IPS-18a (cell line): Measurements from ENCODE around the gene WSCD1.

Experiments
- H3K27ac ChIP-seq: one replicate; pipeline ENCODE4 v1.5.1; 2013; ENCODE audit warnings: low read length
- H3K27me3 ChIP-seq: one replicate; pipeline ENCODE4 v1.6.1; 2013; ENCODE audit warnings: mild to moderate bottlenecking, low read length; ENCODE audit not compliant: control insufficient read depth, insufficient read depth
- H3K36me3 ChIP-seq: one replicate; pipeline ENCODE4 v1.6.1; 2013; ENCODE audit warnings: low read depth, low read length; ENCODE audit not compliant: control insufficient read depth
- H3K4me1 ChIP-seq: one replicate; pipeline ENCODE4 v1.6.1; 2013; ENCODE audit warnings: low read depth, low read length; ENCODE audit not compliant: control insufficient read depth
- H3K4me3 ChIP-seq: one replicate; pipeline ENCODE4 v1.5.1; 2013; ENCODE audit warnings: low read length
- H3K9ac ChIP-seq: one replicate; pipeline ENCODE4 v1.6.1; 2013; ENCODE audit warnings: mild to moderate bottlenecking, low read length, moderate library complexity
- H3K9me3 ChIP-seq: one replicate; pipeline ENCODE4 v1.6.1; 2013; ENCODE audit warnings: low read depth, low read length; ENCODE audit not compliant: control insufficient read depth

The WSCD1 gene

GRCh38 chr17:6044261-6044660, 25.9 kb upstream of the WSCD1 start:
- Histone ChIP-seq H3K9ac (no peak overlapping the region), H3K36me3 (no peaks in the 10 kb centered on the region), H3K27ac (no peak overlapping the region), H3K4me1 (no peaks in the 10 kb centered on the region), H3K27me3 (no peaks in the 10 kb centered on the region), H3K4me3 (no peak overlapping the region), H3K9me3 (no peaks in the 10 kb centered on the region)

- Histone ChIP-seq H3K4me3 (no peak overlapping the region), H3K27ac (no peak overlapping the region), H3K36me3 (no peaks in the 10 kb centered on the region), H3K9me3 (no peaks in the 10 kb centered on the region), H3K9ac (no peak overlapping the region), H3K4me1 (no peaks in the 10 kb centered on the region), H3K27me3 (no peaks in the 10 kb centered on the region)
These were observed 24.4 kb upstream of the WSCD1 start for GRCh38 chr17:6045621-6046357.

- Histone ChIP-seq H3K9me3 (no peaks in the 10 kb centered on the region), H3K4me3 (no peak overlapping the region), H3K27me3 (no peaks in the 10 kb centered on the region), H3K27ac (no peak overlapping the region), H3K4me1 (no peaks in the 10 kb centered on the region), H3K9ac (no peak overlapping the region), H3K36me3 (no peaks in the 10 kb centered on the region)
These were observed 23.7 kb upstream of the WSCD1 start for GRCh38 chr17:6046431-6046830.

- H3K4me1 ChIP-seq, result no peaks in the 10 kb centered on the region
- H3K9me3 ChIP-seq, result no peaks in the 10 kb centered on the region
- no peak overlapping the region for H3K9ac ChIP-seq
- no peaks in the 10 kb centered on the region for H3K27me3 ChIP-seq
- no peak overlapping the region for H3K27ac ChIP-seq
- no peak overlapping the region for H3K4me3 ChIP-seq
- H3K36me3 ChIP-seq, result no peaks in the 10 kb centered on the region
These were observed 23.2 kb upstream of the WSCD1 start for GRCh38 chr17:6046931-6047330.

- Histone ChIP-seq H3K27me3 (no peaks in the 10 kb centered on the region), H3K9me3 (no peaks in the 10 kb centered on the region), H3K36me3 (no peaks in the 10 kb centered on the region), H3K4me1 (no peaks in the 10 kb centered on the region), H3K4me3 (no peak overlapping the region), H3K27ac (no peak overlapping the region), H3K9ac (no peak overlapping the region)
These were observed 22.2 kb upstream of the WSCD1 start for GRCh38 chr17:6047966-6048365.

- H3K27ac ChIP-seq, result no peak overlapping the region
- H3K9me3 ChIP-seq, result no peaks in the 10 kb centered on the region
- no peak overlapping the region for H3K4me3 ChIP-seq
- H3K9ac ChIP-seq, result no peak overlapping the region
- no peaks in the 10 kb centered on the region for H3K36me3 ChIP-seq
- no peaks in the 10 kb centered on the region for H3K27me3 ChIP-seq
- H3K4me1 ChIP-seq, result no peaks in the 10 kb centered on the region
These were observed 21.7 kb upstream of the WSCD1 start for GRCh38 chr17:6048486-6048885.

GRCh38 chr17:6052926-6053325, 17.3 kb upstream of the WSCD1 start:
- Histone ChIP-seq H3K9me3 (no peaks in the 10 kb centered on the region), H3K4me3 (no peak overlapping the region), H3K36me3 (no peaks in the 10 kb centered on the region), H3K9ac (no peak overlapping the region), H3K27me3 (no peaks in the 10 kb centered on the region), H3K4me1 (no peaks in the 10 kb centered on the region), H3K27ac (no peak overlapping the region)

DNA sequence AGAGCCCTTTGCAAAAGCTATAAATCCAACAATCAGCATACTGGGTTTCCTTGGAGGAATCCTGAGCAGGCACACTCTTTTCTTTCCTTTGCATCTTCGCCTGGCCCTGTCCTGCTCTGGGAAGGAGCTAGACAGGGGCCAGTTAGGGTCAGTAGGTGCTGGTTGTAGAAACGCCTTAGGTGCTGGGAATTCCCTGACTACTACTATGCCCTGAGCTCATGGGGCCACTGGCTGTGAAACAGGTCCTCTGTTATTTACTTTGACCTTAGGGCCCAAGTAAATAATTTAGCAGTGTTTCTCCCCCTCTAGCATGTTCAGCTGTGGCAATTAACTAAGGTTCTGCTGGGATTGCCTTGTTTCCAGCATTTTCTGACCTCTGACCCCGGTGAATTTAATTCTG, 15.8 kb upstream of the WSCD1 start:
- Histone ChIP-seq H3K4me3 (no peak overlapping the region), H3K27me3 (no peaks in the 10 kb centered on the region), H3K27ac (no peak overlapping the region), H3K9me3 (no peaks in the 10 kb centered on the region), H3K9ac (no peak overlapping the region), H3K36me3 (no peaks in the 10 kb centered on the region), H3K4me1 (no peaks in the 10 kb centered on the region)

DNA sequence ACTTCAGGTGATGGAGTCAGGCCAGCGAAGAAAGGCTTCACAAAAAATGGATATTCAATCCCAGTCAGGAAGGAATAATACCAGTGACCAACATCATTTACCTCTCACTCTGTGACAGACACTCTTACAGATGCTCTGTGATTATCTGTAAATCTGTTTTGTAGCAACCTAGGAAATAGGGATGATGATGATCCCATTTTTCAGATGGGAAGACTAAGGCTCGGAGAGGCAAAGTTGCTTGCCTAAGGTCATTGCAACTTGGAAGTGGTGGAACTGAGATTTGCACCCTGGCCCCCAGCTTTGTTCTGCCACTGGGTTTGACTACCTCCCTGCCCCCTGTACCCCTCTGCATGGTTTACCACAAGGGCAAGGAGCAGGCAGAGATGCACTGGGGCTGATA, 14.1 kb upstream of the WSCD1 start:
- H3K4me1 ChIP-seq, result no peaks in the 10 kb centered on the region
- H3K27ac ChIP-seq, result no peak overlapping the region
- H3K9ac ChIP-seq, result no peak overlapping the region
- no peak overlapping the region for H3K4me3 ChIP-seq
- no peaks in the 10 kb centered on the region for H3K36me3 ChIP-seq
- H3K27me3 ChIP-seq, result no peaks in the 10 kb centered on the region
- H3K9me3 ChIP-seq, result no peaks in the 10 kb centered on the region

- no peaks in the 10 kb centered on the region for H3K36me3 ChIP-seq
- no peak overlapping the region for H3K4me3 ChIP-seq
- H3K27ac ChIP-seq, result no peak overlapping the region
- no peak overlapping the region for H3K9ac ChIP-seq
- H3K9me3 ChIP-seq, result no peaks in the 10 kb centered on the region
- H3K27me3 ChIP-seq, result no peaks in the 10 kb centered on the region
- no peaks in the 10 kb centered on the region for H3K4me1 ChIP-seq
These were observed 12.6 kb upstream of the WSCD1 start for GRCh38 chr17:6057562-6057961.

GRCh38 chr17:6059406-6059805, 10.8 kb upstream of the WSCD1 start:
- H3K27me3 ChIP-seq, result no peaks in the 10 kb centered on the region
- H3K9me3 ChIP-seq, result no peaks in the 10 kb centered on the region
- no peaks in the 10 kb centered on the region for H3K4me1 ChIP-seq
- H3K9ac ChIP-seq, result no peak overlapping the region
- H3K27ac ChIP-seq, result no peak overlapping the region
- no peaks in the 10 kb centered on the region for H3K36me3 ChIP-seq
- H3K4me3 ChIP-seq, result no peak overlapping the region

DNA sequence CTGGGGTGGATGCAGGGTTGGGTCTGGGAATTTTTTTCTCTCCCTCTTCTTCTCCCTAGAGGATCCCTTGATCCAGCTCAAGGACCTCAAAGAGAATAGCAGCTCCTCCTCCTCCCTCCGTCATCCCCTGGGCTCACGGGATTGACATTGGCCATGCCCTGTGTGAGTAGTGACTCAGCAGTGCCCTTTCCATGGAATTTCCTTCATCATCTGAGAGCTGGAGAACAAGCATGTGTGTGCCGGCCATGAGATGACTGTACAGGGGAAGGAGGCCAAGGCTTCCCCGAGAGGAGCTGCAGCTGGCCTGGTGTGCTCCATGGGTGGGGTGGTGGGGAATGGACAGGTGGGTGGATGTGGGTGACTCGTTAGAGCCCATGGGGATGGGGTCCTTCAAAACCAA, 8.9 kb upstream of the WSCD1 start:
- no peaks in the 10 kb centered on the region for H3K36me3 ChIP-seq
- H3K4me3 ChIP-seq, result no peak overlapping the region
- H3K27me3 ChIP-seq, result no peaks in the 10 kb centered on the region
- H3K4me1 ChIP-seq, result no peaks in the 10 kb centered on the region
- H3K27ac ChIP-seq, result no peak overlapping the region
- H3K9ac ChIP-seq, result no peak overlapping the region
- H3K9me3 ChIP-seq, result no peaks in the 10 kb centered on the region
